Activated CD8-positive, alpha-beta memory T cell treated with anti-CD3 and anti-CD28 coated beads, Interleukin-2, amount 50 U/mL, for 48 hours (primary cell): ENCODE results near the gene TNFAIP2.
"Not testable (repeated sequence)": the region's sequence is repeated elsewhere in the genome, so short reads cannot be mapped to it uniquely, and the experiment has no call there.

Experiments used
- DNase-seq: peaks from one replicate; pipeline ENCODE4 v3.0.0-alpha.2; 2020

Gene TNFAIP2

GRCh38 chr14:103136388-103137271 lies 13.4 kb downstream of the TNFAIP2 start:
- no peak for DNase-seq

- DNase-seq, result no peak
Observed at GRCh38 chr14:103137689-103138300, 14.5 kb downstream of the TNFAIP2 start.

GRCh38 chr14:103138301-103139131 lies 15.3 kb downstream of the TNFAIP2 start:
- no peak for DNase-seq

- DNase-seq, result no peak
Observed at GRCh38 chr14:103139132-103140025, 16.1 kb downstream of the TNFAIP2 start.

- DNase-seq, result no peak
Observed at GRCh38 chr14:103140316-103141109, 17.3 kb downstream of the TNFAIP2 start.

GRCh38 chr14:103141117-103141796 lies 18.0 kb downstream of the TNFAIP2 start:
- peak; percentile 66 for DNase-seq

- DNase-seq, result no peak
Observed at GRCh38 chr14:103142026-103142425, 18.8 kb downstream of the TNFAIP2 start.

GRCh38 chr14:103142721-103143302 lies 19.6 kb downstream of the TNFAIP2 start:
- no peak for DNase-seq

GRCh38 chr14:103143506-103143905 lies 20.2 kb downstream of the TNFAIP2 start:
- no peak for DNase-seq

GRCh38 chr14:103144085-103144484 lies 20.8 kb downstream of the TNFAIP2 start:
- DNase-seq, result no peak

- DNase-seq, result no peak
Observed at GRCh38 chr14:103146141-103146709, 23.0 kb downstream of the TNFAIP2 start.

- DNase-seq, result no peak
Observed at GRCh38 chr14:103149351-103150237, 26.3 kb downstream of the TNFAIP2 start.

GRCh38 chr14:103151270-103151945 lies 28.1 kb downstream of the TNFAIP2 start:
- DNase-seq, result no peak

- no peak for DNase-seq
Observed at GRCh38 chr14:103155010-103155409, 31.7 kb downstream of the TNFAIP2 start.

GRCh38 chr14:103155416-103155815 lies 32.2 kb downstream of the TNFAIP2 start:
- DNase-seq, result not testable (repeated sequence)

GRCh38 chr14:103155826-103156394 lies 32.6 kb downstream of the TNFAIP2 start:
- no peak for DNase-seq

- DNase-seq, result peak; percentile 20
Observed at GRCh38 chr14:103156651-103157378, 33.6 kb downstream of the TNFAIP2 start.
